IPS DF 4.7 (cell line): ENCODE data around the gene SPCS3.
"Not testable (repeated sequence)": the region's sequence is repeated elsewhere in the genome, so short reads cannot be mapped to it uniquely, and the experiment has no call there.

Experiments
- DNase-seq: peaks from one replicate; pipeline ENCODE4 v3.0.0-alpha.2; 2013; ENCODE audit warnings: low spot score; ENCODE audit errors: extremely low read depth

Gene SPCS3

DNA sequence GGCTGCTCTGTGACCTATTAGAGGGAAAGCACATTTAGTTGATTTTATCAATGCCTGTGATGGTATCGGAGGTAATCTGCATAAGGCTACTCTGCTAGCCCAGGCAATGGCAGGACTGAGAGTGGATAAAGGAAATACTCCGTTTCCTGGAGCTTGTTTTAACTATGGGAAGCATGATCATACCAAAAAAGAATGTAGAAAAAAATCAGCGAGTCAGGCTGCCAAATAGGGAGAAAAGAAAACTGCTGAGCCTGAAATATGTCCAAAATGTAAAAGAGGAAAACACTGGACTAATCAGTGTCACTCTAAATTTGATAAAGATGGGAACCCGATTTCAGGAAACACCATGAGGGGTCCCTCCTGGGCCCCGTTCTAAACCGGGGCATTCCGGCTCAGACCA, 25.6 kb downstream of the SPCS3 start:
- DNase-seq, result not testable (repeated sequence)

DNA sequence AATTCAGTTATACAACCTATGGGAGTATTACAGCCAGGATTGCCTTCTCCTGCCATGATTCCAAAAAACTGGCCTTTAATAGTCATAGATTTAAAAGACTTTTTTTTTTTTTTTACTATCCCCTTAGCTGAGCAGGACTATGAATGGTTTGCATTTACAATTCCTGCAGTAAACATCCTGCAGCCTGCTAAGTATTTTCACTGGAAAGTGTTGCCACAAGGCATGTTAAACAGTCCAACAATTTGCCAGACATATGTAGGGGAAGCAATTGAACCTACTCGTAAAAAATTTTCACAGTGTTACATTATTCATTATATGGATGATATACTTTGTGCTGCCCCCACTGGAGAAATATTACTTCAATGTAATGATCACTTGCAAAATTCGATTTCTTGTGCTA, 27.1 kb downstream of the SPCS3 start:
- not testable (repeated sequence) for DNase-seq

DNA sequence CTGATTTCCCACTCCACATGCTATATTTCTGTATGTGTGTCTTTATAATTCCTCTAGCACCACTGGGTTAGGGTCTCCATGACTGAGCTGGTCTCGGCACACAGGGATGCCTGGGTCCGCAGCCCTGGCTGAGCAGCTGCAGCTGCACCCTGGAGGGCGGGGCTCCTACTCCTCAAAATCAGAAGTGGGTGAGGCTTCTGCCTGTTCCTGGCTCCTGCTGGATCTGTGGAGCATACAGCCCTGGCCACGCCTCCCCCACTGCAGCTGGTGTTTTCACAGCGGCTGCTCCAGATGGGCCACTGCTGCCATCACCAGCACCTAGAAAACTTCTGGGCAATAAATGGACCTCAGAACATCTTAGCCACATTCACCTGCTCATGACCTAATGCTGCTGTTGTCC, 30.9 kb downstream of the SPCS3 start:
- DNase-seq, result no peak

DNA sequence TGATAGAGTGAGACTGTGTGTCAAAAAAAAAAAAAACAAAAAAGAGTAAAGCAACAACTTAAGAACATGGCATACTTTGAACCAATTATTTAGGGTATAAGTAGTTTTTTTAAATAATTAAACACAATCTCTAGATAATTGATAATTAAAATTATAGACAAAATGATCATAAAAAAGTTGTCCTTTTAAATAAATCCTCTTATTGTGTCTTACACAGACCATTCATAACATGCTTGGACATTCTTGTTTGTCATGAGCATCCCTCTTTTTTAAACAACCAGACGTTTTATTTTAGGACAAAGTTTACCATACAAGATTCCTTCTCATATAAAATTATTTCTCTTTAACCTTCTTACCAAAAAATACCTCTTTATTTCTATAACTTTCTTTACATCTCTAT, 35.1 kb downstream of the SPCS3 start:
- no peak for DNase-seq

DNA sequence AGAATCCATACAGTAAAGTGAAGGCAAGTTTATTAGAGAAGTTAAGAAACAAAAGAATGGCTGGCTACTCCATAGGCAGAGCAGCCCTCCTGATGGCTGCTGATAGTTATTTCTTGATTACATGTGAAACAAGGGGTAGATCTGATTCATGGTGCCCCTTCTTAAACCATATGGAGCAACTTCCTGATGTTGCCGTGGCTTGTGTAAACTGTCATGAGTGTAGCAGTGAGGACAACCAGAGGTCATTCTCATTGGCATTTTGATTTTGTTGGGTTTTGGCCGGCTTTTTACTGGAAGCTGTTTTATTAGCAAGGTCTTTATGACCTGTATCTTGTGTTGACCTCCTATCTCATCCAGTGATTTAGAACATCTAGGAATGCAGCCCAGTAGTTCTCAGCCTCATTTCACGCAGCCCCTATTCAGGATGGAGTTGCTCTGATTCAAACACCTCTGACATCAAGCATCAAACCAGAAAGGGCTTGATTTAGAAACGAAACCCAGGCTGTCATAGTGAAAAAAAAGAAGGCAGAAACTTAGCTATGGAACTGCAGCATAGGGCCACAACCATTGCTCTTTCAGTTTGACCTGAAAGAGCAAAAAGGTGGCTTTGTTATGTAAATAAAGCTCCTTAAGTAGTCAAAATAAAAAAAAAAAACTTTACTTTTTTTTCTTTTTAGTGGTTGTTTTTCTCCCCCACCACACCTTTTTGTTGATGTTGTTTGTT, 37.8 kb downstream of the SPCS3 start:
- no peak for DNase-seq

DNA sequence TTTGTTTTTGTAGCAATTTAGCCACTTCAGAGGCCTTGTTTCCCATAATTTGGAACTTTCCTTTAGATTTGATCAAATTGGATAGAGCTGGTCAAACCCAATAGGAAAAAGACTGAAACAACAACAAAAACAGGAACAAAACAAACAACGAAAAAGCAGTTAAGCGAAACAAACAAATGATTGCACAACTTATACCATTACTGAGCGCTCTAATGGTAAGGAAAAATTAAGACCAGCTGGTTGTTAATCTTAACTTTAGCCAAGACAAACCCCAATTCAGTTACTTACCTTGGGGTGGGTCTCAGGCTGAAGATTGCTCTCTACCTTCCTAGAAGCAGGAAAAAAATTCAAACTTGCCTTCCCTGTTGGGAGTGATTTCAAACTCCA, 38.3 kb downstream of the SPCS3 start:
- no peak for DNase-seq

DNA sequence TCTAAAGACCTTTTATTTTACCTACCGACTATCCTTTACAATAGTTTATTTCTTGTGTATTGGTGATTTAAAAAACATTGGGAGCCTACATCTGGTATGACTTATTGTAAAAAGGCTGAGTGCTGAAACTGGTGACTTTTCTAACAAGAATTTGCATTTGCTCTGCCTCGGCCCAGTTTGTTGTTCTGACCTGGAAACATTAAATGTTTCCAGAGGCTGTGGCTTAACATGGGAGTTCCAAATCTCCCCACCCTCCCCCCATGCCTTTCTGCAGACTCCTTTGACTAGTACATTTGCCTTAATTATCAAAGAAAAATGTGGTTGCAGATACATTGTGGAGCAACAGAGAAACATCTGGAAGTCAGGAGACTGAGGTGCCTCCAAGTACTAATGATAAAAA, 39.8 kb downstream of the SPCS3 start:
- no peak for DNase-seq

DNA sequence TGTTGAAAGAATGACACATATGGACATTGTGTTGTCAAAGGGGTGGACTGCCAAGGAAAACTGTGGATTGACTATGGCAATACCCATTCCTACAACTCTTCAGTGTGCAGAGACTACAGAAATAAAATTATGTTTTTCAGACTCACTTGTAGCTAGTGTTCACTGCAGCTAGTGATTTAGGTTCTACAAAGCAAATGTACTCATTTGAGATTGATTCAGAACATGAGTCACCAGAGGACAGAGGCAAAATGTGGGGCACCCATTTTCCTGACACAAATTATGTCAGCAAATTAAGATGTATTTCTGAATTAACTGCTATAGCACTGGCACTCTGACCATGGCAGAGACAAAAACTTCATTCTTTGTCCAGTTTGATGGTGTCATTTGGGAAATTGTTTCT, 40.7 kb downstream of the SPCS3 start:
- no peak for DNase-seq

DNA sequence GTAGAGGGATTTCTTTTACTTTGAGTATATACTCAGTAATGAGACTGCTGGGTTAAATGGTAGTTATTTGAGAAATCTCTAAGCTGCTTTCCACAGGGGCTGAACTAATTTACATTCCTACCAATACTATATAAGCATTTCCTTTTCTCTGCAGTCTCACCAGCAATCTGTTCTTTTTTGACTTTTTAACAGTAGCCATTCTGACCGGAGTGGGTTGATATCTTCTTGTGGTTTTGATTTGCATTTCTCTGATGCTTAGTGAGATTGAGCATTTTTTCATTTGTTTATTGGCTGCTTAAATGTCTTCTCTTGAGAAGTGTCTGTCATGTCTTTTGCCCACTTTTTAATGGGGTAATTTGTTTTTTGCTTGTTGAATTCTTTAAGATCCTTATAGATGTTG, 43.3 kb downstream of the SPCS3 start:
- DNase-seq, result no peak

DNA sequence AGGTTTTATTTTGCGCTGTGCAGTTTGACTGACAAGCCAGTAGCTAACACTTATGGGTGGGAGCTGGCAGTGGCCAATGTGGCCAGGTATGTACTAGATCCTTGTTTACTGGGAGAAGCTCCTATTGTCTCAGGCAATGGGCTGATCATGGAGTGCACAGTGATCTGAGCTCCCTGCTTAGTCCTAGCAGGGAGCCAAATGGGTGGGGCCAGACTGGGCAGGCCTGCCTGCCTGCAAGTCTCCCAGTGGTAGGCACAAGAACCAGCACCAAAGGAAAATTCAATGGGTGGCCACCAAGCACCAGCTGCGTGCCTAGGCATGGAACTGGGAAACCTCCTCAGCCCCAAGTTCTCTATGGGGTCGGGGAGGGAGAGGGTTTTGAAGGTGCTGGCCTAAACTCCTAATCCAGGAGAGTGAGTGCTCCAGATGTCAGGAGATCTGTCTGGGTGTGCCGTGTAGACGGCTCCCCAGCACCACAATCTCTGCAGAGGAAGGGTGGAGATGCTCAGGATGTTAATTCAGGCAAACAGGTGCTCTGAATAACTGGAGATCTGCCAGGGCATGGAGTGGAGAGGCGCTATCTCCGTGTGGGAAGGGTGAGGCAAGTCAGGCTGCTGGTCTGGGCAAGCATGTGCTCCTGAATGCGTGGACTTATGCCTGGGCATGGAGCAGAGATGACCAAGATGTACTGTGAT, 48.2 kb downstream of the SPCS3 start:
- no peak for DNase-seq

DNA sequence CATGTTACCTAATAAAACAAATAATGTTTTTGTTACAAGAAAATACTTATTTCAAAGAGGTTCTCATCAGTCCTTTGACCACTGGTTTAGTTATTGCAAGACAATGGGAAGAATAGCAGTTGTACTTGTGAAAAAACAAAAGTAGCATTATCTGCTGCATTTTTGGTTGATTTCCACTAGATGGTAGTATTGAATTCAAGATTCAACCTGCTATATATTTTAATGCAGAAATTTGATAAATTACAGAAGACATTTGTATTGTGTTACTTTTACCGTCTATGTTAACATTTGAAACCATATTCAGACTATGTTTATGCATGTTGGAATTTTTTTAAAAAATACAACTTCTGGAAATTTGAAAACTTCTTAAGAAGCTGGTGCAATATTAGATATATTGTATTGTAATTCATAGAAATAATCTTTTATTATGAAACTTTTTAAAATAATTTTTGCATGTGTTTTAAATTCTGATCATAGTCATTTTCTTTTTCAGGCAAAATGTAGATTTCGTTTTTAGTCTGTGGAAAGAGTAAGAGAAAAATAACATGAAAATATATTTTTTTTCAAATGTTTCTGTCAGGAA, 56.4 kb downstream of the SPCS3 start:
- no peak for DNase-seq

DNA sequence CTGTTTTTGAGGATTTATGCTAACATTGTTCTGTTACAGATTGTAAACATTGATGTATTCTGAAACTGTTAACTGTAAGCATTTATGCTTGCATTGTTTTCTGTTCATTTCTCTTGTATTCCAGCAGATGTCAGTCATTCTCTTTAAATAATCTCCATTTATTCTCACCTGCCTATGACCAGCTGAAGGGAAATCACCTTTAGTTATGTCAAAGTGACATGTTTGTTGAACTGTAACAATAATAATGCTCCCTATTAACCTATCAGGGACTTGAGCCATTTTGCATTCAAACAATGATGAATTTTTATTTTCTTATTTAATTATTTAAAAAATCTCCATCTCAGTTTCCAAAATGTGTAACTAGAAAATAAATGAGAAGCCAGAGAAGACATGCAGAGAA, 58.0 kb downstream of the SPCS3 start:
- no peak for DNase-seq

DNA sequence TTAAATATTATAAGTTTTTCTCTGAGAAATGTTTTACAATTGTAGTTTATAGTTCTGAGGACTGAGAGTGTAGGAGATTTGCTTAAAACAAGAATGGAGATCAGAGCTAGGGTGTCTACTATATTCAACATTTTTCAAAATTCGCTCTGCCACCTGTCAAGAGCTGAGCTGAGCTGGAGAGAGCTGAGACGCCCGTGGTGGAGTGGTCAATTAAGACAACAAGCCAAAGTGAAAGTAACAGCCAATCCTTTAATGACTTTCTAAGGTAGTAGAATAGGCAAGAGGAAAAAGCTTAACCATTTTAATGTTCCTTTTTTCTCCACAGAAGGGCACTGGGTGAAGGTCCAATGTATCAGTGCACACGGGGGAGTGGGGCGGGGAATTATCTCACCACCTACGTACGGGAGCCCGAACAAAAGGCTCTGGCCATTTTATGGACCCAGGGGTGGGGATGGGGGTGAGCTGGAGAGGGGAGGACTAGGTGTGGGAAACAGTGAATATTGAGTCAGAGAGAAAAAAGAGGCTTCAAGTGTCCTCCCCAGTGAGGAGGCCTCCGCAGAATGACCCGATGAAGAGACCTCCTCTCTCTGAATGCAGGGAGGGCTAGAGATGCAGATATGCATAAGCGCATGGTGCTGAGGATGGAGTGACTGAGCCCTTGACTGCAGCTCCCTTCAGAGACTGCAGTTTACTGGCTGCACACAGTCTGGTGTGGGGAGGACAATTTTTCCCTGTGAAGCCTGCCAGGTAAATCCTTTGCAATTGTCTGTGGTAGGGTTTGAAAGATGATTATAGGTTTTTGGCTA, 60.8 kb downstream of the SPCS3 start:
- DNase-seq, result no peak
